C1 segment of cervical spinal cord (tissue), 14 donors: ENCODE results near the gene PROM1.

Source experiments
- DNase-seq, 14 donors: peaks; one replicate each; lab custom pipeline; 2025; lab: John Stamatoyannopoulos, UW

The PROM1 gene

GRCh38 chr4:16110661-16111290 lies 27.0 kb upstream of the PROM1 start:
- DNase-seq: no peak

GRCh38 chr4:16110199-16110598 lies 26.4 kb upstream of the PROM1 start:
- DNase-seq: no peak

GRCh38 chr4:16109256-16109655 lies 25.4 kb upstream of the PROM1 start:
- DNase-seq: no peak

GRCh38 chr4:16106956-16107355 lies 23.1 kb upstream of the PROM1 start:
- no peak for DNase-seq

GRCh38 chr4:16104520-16104919 lies 20.7 kb upstream of the PROM1 start:
- DNase-seq: no peak

- DNase-seq: no peak
These were observed 18.5 kb upstream of the PROM1 start for GRCh38 chr4:16102356-16102755.

GRCh38 chr4:16100833-16101232 lies 17.0 kb upstream of the PROM1 start:
- no peak for DNase-seq

- no peak for DNase-seq
These were observed 9.0 kb upstream of the PROM1 start for GRCh38 chr4:16092682-16093319.

GRCh38 chr4:16090096-16090705 lies 6.4 kb upstream of the PROM1 start:
- DNase-seq: no peak

GRCh38 chr4:16089156-16089555 lies 5.3 kb upstream of the PROM1 start:
- no peak for DNase-seq

- no peak for DNase-seq
These were observed 4.8 kb upstream of the PROM1 start for GRCh38 chr4:16088601-16089000.

GRCh38 chr4:16085822-16086221 lies 2.0 kb upstream of the PROM1 start:
- DNase-seq: no peak

GRCh38 chr4:16082426-16083240 lies 1.2 kb downstream of the PROM1 start:
- DNase-seq: peak in 4 of 14 donors; percentile 9 to 32 (median 26)

- no peak for DNase-seq
These were observed 1.8 kb downstream of the PROM1 start for GRCh38 chr4:16082041-16082425.

- no peak for DNase-seq
These were observed 4.8 kb downstream of the PROM1 start for GRCh38 chr4:16079046-16079445.

- no peak for DNase-seq
These were observed 5.5 kb downstream of the PROM1 start for GRCh38 chr4:16078195-16078760.

GRCh38 chr4:16077786-16078185 lies 6.0 kb downstream of the PROM1 start:
- no peak for DNase-seq

GRCh38 chr4:16075975-16076757 lies 7.7 kb downstream of the PROM1 start:
- no peak for DNase-seq

GRCh38 chr4:16075061-16075460 lies 8.8 kb downstream of the PROM1 start:
- DNase-seq: no peak

GRCh38 chr4:16072168-16072567 lies 11.7 kb downstream of the PROM1 start:
- no peak for DNase-seq

- DNase-seq: no peak
These were observed 13.6 kb downstream of the PROM1 start for GRCh38 chr4:16070203-16070602.
